ENCODE measurements around the gene ITIH1. TPM values are rescaled to one million over a fixed set of nuclear protein-coding genes. Genes with fewer than 3 reads are reported as not detected.

ITIH1 gene
- total RNA-seq, 2 donors from 2014 or later: 4.4 TPM; not detected in 1

GRCh38 chr3:52801839-52802238 lies 24.4 kb downstream of the ITIH1 start:
- H3K27me3 ChIP-seq: no peaks in the 10 kb centered on the region
- H3K27ac ChIP-seq: no peak overlapping the region
- no peak overlapping the region for H3K4me3 ChIP-seq
- intact Hi-C loops (cut with DNase I): no loop called here
- H3K36me3 ChIP-seq (replicated peaks in 1 of 2; ENCODE audit: insufficient read depth in 1 of 2, low read depth in 2 of 2): no peaks in the 10 kb centered on the region
- no peaks in the 10 kb centered on the region for H3K9me3 ChIP-seq
- 59 to 63% methylated on average over 5 of the region's 5 CpGs for WGBS, 2 donors
- DNase-seq (no peak), ATAC-seq (no peak)
- TF ChIP-seq, protein P1, sequence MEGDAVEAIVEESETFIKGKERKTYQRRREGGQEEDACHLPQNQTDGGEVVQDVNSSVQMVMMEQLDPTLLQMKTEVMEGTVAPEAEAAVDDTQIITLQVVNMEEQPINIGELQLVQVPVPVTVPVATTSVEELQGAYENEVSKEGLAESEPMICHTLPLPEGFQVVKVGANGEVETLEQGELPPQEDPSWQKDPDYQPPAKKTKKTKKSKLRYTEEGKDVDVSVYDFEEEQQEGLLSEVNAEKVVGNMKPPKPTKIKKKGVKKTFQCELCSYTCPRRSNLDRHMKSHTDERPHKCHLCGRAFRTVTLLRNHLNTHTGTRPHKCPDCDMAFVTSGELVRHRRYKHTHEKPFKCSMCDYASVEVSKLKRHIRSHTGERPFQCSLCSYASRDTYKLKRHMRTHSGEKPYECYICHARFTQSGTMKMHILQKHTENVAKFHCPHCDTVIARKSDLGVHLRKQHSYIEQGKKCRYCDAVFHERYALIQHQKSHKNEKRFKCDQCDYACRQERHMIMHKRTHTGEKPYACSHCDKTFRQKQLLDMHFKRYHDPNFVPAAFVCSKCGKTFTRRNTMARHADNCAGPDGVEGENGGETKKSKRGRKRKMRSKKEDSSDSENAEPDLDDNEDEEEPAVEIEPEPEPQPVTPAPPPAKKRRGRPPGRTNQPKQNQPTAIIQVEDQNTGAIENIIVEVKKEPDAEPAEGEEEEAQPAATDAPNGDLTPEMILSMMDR (IDR thresholded peaks at IDR 0.05): no peak
- no peak for TF ChIP-seq POLR2A (IDR thresholded peaks at IDR 0.05)
- no peaks in the 10 kb centered on the region for H3K4me1 ChIP-seq

- intact Hi-C loops (cut with DNase I): no loop called here
- no peak overlapping the region for H3K4me3 ChIP-seq
- H3K36me3 ChIP-seq (replicated peaks in 1 of 2; ENCODE audit: insufficient read depth in 1 of 2, low read depth in 2 of 2): no peaks in the 10 kb centered on the region
- no peak overlapping the region for H3K27ac ChIP-seq
- WGBS, 2 donors: 80 to 83% methylated on average over 17 to 19 of the region's 19 CpGs
- no peaks in the 10 kb centered on the region for H3K9me3 ChIP-seq
- no peak for ATAC-seq
- H3K4me1 ChIP-seq: no peaks in the 10 kb centered on the region
- no peak for TF ChIP-seq POLR2A (IDR thresholded peaks at IDR 0.05)
- TF ChIP-seq, protein P1 (IDR thresholded peaks at IDR 0.05): no peak
- no peaks in the 10 kb centered on the region for H3K27me3 ChIP-seq
- no peak for DNase-seq
These were observed 28.1 kb downstream of the ITIH1 start for GRCh38 chr3:52805270-52806039.

- no peak overlapping the region for H3K27ac ChIP-seq
- DNase-seq (no peak), ATAC-seq (no peak)
- 62 to 71% methylated on average over 2 of the region's 2 CpGs for WGBS, 2 donors
- H3K36me3 ChIP-seq (replicated peaks in 1 of 2; ENCODE audit: insufficient read depth in 1 of 2, low read depth in 2 of 2): no peaks in the 10 kb centered on the region
- H3K27me3 ChIP-seq: no peaks in the 10 kb centered on the region
- no peaks in the 10 kb centered on the region for H3K4me1 ChIP-seq
- intact Hi-C loops (cut with DNase I): no loop called here
- H3K9me3 ChIP-seq: no peaks in the 10 kb centered on the region
- TF ChIP-seq, protein P1 (IDR thresholded peaks at IDR 0.05): no peak
- TF ChIP-seq POLR2A (IDR thresholded peaks at IDR 0.05): no peak
- H3K4me3 ChIP-seq: no peak overlapping the region
These were observed 31.8 kb downstream of the ITIH1 start for GRCh38 chr3:52809149-52809548.

DNA sequence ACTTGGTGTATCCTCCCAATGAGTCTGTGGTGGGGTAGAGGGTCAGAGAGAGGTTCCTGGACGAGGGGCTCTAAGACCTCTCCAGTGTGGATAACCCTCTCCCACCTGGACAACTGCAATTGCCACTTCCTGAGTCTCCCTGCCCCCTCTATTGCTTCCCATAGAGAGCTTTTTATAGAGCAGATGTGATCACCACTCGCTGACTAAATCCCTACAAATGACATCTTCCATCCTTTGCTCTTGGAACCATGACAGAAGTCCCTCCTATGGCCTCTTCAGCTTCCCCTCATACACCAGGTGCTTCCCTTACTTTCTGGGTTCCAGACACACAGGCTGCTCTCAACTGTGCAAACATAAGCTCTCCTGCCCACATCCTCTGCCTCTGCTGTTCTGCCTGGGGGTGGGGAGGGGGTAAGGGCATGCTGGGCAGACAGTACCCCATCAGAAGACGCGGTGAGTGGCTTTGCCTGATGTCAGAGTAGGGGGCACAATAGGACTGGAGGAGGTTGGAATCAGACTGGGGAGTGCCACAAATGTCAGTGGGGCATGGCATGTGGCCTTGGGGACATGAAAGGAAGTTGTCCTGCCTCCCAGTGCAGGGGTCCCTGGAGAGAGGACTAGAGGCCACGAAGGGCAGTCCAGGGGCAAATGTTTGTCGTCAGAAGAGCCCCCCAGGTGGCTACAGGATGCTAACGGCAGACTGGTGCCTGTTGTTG lies 32.4 kb downstream of the ITIH1 start:
- Histone ChIP-seq H3K4me3 (no peak overlapping the region), H3K9me3 (no peaks in the 10 kb centered on the region), H3K27ac (no peak overlapping the region), H3K27me3 (no peaks in the 10 kb centered on the region), H3K4me1 (no peaks in the 10 kb centered on the region), H3K36me3 (replicated peaks in 1 of 2; ENCODE audit: insufficient read depth in 1 of 2, low read depth in 2 of 2) (no peaks in the 10 kb centered on the region)
- 60 to 64% methylated on average over 7 of the region's 7 CpGs for WGBS, 2 donors
- TF ChIP-seq, protein P1 (IDR thresholded peaks at IDR 0.05): no peak
- no peak for TF ChIP-seq POLR2A (IDR thresholded peaks at IDR 0.05)
- ATAC-seq: no peak
- no peak for DNase-seq
- intact Hi-C loops (cut with DNase I): no loop called here

Measured in body of pancreas (tissue), 4 donors.